GM18507 (cell line): ENCODE data around the gene B3GLCT.
A peak's percentile ranks its signal among the peaks of the same experiment; 100 is the strongest.

Experiments used
- DNase-seq: peaks from one replicate; pipeline ENCODE4 v3.0.0; 2011; ENCODE audit warnings: low read depth; ENCODE audit not compliant: insufficient read length; ENCODE audit errors: extremely low spot score
- FAIRE-seq: peaks from 2 replicates; lab custom pipeline; 2011; peaks lifted over from hg19 to GRCh38; lab: Jason Lieb, UNC

Gene B3GLCT

DNA sequence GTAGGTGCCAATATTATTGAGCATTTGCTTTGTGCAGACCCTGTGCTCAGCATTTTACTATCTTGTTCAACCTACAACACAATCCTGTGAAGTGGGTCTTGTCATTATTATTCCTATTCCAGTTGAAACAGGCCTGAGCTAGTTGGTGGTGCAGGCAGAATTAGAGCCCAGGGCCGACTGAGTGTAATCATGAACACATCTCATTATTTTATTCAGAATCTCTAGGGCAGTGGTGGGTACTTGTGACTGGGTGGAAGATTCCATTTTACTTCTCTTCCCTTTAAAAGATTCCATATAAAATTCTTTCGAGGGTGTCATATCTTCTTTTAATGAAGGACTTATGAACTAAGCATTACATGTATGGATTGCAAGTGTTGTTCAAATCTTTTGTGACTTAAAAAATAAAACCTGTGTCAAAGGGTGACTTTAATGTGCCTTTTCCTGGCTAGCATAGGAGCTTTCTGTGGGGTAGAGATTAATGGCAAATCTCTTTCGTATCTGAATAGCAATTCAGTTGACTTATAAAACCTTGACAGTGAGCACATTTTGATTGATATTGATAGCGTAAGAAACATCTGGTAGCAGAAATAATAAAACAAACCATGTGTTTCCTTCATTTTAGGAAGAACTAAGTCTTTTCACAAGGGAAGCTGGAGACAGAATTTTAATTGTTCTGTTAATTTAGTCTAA lies 20.3 kb downstream of the B3GLCT start:
- FAIRE-seq = no peak
- no peak for DNase-seq

DNA sequence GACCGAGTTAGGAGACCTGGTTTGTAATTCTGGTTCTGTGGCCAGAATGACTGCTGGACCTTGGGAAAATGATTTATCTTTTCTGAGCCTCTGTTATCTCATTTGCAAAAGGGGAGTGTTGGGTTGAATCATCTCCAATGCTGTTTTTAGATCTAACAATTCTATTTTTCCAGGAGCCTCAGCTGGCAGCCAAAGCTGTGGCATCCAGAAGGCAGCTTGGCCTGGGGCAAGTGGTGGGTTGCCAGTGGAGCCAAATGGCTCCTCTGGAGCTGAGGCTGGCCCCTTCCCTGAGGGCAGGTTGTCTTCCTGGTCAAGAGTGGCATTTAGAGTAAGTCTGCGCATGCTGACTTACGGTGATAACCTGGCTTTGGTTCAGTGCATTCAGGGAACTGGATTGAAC lies 21.3 kb downstream of the B3GLCT start:
- FAIRE-seq = no peak

DNA sequence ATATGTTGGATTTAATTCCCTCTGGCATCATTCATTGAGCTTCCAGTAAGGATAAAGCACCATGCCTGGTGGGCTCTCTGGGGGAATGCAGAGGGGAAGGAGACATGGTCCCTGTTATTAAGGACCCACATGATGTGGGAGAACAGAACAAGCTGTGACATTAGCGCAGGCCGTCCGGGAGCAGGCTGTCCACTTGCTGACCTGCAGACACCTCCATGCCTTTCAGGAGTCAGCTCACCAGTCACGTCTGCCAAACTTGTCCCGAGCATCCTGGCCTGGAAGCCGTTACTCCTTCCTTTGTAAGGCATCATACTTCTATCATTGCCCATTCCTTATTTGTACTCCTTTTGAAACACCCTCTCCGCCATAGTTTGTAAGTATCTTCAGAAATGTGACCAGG lies 23.4 kb downstream of the B3GLCT start:
- no peak for DNase-seq
- no peak for FAIRE-seq

More for the DNA sequence above, 21.3 kb downstream of the B3GLCT start:
- DNase-seq = no peak

DNA sequence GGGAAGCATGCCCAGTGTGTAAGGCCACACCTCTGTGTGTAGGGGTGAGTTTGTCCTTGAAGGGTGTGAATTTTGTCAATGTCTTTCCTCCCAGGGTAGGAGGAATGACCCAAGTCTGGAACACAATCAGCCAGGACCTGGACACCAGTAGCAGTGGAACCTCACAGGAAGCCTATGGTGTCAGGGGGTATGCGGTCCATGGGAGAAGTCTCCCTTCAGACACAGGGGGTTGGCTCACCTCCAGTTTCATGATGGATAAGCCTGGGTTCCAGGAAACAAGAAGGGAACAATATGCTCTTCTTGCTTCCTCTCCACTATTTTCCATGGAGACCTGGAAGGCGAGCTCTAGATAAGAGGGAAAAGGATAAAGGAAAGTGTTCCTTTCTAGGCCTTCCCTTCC lies 23.9 kb downstream of the B3GLCT start:
- no peak for FAIRE-seq

DNA sequence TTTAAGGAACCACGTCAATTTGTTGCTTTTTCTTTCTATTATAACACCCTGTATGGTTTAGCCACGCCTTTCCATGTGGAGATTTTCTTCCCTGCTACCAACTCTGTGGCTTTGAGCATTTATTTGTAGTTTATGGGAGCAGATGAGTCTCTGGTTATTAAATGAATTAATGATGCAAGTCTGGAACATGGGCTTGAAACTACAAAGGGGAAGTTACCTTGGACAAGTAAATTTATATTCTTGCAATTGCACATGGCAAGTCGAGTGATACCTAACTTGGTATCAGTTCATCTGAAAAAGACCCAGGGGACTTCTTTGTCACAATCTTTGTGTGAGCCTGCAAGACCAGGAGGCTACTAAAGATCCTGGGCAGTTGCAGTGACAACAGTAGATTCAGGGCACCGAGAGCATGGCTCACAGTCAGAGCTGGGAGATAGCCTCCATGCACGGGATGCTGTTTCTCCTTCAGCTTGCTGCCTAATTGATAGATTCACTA lies 24.4 kb downstream of the B3GLCT start:
- FAIRE-seq = no peak
- DNase-seq = no peak

More for the DNA sequence above, 23.9 kb downstream of the B3GLCT start:
- DNase-seq = no peak

DNA sequence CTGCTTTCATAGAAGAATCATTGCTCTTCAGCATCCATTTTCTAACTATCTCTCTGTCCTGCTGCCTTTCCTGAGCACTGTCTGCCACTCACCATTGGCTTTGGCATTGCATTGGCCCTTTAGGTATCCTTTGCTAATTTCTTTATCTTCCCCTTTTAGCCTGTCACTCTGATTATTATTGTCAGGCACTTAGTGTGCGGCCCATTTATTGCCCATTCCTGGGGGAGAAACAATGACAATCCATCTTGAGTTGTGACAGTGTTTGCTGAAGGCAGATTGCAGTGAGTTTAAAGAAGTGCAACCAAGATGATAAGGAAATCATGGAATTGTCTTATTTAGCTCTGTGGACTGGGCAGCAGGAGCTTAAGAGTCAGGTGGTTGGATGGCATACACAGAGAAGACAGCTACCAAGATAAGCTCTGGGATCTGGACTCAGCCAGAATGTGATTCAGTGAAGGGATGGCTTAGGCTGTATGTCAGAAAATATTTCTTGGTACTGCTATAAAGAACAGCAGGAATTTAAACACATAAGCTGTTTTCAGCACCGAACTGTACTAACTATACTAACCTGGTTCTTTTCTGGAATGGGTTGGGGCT lies 25.3 kb downstream of the B3GLCT start:
- FAIRE-seq = no peak

DNA sequence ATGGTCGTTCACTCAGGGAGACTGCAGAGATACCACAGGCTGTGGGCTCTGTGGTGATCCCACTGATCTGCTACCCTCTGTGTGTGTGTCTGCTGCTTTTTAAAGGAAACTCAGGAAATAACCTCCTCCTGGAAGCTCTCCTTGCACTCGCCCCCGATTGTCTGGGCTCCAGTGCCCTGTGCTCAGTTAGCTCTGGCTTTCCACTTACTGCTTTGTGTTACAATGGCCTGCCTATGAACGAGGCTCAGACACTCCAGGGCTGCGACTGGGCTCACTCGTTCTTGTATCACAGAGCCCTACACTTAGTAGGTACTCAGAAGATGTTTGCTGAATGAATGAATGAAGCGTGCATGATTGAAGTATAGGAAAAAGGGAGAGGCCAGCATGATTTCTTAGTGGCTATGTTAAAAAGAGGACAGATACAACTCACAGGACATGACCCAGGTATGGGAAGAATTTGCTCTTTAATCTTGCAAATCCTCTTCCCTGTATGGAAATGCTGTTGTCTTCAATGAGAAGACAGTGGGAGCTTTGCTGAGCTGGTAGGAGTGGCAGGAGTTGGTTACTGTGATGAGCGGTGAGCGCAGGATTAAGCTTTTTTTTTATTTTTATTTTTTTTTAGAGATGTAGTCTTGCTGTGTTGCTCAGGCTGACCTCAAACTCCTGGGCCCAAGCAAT lies 26.4 kb downstream of the B3GLCT start:
- DNase-seq (no peak), FAIRE-seq (no peak)

More for the DNA sequence above, 25.3 kb downstream of the B3GLCT start:
- no peak for DNase-seq

DNA sequence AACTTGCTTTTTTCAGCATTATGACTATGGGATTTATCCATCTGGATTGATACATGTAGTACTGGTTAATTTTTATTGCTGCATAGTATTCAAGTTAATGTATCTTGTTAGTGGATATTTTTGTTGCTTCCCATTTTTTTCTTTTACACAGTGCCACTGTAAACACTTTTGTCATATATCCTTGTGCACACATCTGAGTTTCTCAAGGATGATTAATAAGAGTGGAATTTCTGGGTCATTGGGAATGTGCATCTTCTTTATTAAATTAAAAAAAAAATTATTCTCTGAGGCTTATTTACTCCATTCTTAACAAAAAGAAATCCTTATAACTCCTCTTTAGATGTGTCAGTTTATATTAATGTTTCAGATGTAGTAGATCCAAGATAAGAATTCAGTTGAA lies 27.3 kb downstream of the B3GLCT start:
- DNase-seq (no peak), FAIRE-seq (no peak)

DNA sequence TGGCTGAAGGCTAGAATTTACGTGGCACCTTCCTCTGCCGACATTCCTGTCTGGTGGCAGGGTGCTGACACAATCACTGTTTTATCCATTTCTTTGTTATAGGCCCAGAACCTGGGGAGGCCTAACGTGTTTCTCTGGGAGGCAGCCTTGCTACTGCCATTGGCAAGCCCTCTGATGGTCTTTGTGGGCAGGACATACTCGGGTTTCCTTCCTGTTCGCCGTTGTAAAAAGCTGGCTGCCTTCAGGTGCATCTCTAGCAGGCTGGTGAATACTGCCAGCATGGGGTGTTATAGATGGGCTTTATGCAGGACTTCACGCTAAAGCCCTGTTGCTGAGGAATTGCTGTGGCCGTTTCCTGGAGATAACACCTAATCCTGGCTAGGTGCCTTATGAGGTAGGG lies 28.1 kb downstream of the B3GLCT start:
- no peak for DNase-seq
- FAIRE-seq = no peak

DNA sequence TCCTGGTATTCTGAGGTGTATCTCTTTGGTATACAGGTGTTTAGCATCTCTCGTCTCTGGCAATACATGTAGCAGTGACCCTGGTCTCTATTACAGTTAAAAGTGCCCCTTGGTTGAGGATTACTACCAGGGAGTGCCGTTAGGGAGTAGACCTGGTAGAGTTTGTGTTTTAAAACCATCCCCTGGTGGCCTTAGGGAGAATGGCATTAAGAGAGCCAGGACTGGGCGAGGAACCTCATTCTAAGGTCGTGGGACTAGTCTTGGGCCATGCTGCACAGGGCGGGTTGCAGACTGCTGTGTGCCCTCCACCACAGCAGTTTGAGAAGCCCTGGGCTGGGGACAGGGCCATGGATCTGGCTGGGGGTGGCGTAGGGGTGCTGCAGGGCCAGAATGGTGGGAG lies 35.0 kb downstream of the B3GLCT start:
- DNase-seq (no peak), FAIRE-seq (peak; percentile 21)

DNA sequence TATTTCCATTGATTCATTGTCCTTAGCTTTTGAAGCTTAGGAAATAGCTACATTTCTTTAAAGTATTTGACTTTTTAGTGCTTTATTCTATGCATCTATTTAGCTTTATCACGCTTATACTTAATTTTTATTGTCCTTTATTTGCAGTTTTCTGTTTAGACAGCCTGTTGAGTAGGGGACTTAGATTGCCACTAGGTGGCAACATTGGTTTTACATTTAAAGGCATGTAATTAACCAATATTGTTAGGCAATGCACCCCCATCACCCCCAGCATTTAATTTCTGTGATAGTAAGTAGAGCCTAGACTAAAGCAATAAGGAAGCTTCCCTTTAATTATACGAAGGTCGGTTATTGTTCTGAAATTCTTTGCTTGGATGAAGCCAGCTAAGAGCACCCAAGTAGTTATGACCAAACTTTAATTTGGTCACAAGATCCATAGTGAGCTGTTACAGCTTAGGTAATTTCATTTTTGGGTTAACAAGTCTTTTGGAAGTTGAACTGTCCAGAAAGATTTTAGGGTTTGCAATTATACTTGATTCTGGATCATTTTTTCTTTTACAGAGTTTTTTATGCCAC lies 36.5 kb downstream of the B3GLCT start:
- FAIRE-seq (peak; percentile 62), DNase-seq (no peak)

DNA sequence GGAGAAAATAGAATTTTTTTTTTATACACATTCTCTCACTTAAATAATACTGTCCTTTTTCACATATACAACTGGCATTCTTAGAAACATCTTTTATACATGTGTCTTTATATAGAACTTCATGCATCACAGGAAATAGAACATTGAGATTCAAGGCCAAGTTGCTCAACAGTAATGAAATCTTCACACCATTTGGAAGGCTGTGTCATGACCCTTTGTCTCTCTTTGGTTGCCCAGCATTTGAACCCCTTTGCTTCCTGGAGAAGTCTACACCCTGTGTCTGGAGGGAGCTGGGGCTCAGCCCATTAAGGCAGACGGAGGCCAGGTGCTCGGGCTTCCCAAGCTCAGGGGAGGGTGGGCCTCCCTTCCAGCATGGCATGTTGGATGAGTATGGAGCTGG lies 41.1 kb downstream of the B3GLCT start:
- DNase-seq = no peak
- no peak for FAIRE-seq

DNA sequence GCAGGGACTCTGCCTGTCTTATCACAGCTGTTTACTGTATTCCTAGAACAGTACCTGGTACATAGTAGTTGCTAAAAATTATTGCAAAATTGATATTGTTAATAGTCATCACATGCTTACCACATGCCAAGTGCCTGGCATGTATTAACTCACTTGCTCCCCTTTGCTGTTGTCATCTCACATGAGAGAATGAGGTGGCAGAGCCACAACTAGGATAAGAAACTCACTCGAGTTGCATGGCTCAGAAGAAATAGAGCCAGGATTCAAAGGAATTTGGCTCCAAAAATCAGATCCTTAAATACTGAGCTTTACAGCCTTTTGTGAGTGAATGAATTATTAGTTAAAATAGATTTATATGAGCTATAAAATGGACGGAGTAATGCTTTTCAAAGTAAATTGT lies 42.6 kb downstream of the B3GLCT start:
- no peak for FAIRE-seq
- DNase-seq = no peak

DNA sequence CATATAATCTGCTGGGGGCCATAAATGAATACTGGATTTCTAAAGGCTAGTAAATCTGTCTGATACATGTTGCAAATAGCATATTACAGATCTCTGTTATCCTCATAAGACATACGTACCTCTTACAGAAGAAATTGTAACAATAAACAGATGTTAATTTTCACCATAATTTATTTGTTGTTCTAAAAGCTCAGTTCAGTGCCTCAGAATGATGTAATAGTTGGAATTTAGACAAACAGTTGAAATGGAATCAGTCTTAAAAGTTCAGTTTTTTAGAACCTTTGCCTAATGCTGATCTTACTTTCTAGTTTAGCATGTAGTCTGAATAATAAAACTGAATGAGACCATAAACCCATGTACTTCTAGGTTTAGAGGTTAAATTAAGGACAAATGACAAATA lies 43.1 kb downstream of the B3GLCT start:
- no peak for DNase-seq
- no peak for FAIRE-seq

DNA sequence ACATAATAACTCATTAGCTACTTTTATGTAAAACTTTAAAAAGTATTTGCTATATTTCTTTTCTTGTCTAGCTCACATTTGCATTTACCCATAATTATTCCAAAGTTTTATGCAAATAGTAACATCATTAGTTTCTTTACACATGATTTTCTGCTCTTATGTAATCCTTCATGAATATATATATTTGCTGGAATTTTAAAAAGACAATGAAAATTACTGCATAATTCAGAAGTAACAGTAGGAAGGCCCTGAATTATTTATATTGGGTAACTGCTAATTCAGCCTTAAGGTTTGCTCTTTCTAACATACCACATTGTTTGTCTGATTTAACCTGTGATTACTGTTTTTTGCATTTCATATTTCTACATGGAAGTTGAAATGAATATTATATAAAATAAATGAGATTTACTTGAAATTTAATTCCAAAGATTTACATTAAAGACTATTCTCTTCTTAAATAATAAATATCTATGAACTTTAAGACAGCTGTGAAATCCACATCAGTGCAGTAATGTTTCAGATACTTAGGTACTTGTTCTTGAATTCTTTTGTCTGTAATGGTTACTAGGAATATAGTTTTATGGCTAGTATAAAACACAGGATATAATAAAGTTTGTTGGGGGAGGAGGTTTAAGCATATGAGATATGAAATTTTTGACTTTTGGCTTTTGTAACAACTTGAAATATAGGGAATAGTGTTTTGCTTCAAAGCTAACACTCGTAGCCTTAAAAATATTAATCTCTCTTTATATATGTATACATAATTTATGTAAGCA lies 46.0 kb downstream of the B3GLCT start:
- no peak for FAIRE-seq
- no peak for DNase-seq

DNA sequence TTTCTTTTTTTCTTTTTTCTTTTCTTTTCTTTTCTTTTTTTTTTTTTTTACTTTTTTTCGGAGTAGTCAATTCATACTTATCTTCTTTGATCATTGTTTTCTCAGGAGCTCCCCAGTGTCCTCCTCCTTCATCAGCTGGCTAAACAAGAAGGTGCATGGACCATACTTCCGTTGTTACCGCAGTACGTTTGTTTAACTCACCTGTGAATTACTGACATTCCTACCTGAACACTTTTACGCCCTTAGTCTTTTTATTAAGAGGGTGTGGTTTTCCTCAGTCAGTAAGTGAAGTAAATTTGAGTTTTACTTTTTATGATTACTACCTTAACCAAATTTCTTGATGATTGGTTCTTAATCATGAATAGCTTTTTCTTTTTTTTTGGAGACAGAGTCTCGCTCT lies 47.1 kb downstream of the B3GLCT start:
- no peak for FAIRE-seq

DNA sequence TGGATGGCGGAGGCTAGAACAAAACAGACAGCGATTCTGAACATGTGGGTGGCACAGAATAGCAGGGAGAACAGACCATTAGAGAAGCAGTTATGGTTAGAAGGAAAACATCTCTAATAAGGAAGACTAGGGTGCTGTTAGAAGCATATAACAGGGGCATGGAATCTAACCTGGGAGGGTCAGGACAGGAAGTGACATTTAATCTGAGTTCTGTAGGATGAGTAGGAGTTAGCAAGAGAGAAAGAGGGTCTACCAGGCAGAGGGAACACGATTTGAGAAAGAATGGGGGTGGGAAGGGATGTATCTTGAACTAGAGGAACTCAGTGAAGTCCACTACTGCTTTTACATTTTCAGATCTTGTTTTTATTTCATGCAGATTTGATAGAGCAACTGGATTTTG lies 48.6 kb downstream of the B3GLCT start:
- FAIRE-seq (no peak), DNase-seq (no peak)

More for the DNA sequence above, 47.1 kb downstream of the B3GLCT start:
- DNase-seq = no peak

DNA sequence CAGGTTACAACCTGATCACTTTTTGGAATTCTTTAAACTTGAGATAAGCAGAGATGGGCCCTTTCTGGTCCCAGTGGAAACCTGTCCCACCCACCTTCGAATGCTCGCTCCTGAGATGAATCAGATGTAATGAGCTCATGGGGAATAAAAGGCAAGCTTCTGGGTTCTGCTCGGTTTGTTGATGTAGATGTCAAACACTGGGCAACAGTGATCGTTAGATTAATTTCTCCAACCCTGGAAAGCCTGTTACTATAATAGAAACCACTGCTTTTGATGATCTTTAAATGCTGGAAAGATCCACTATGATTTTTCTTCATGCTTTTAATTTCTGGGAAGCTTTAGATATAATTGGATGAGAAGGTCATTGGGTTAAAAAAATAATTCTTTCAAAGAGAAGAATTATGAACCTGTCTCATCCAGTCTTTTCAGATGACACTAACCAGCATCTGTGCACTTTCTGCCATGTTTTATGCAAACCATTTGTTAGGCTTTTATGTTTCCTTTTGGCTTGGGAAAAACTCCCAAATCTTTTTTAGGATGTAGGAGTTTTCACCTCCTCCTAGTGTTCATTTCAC lies 49.3 kb downstream of the B3GLCT start:
- FAIRE-seq (no peak), DNase-seq (no peak)

DNA sequence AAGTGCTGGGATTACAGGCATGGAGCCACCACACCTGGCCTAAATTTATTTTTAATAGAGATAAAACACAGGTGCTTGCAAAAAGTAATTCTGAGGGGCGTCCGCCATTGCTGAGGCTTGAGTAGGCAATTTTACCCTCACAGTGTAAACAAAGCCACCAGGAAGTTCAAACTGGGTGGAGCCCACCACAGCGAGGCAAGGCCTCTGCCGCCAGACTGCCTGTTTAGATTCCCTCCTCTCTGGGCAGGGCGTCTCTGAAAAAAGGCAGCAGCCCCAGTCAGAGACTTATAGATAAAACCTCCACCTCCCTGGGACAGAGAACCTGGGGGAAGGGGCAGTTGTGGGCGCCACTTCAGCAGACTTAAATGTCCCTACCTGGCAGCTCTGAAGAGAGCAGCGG lies 50.7 kb downstream of the B3GLCT start:
- FAIRE-seq (no peak), DNase-seq (no peak)
